Smooth muscle cell of the pulmonary artery (primary cell): ENCODE data around the gene CSF1R. TPM values are rescaled to one million over a fixed set of nuclear protein-coding genes. Genes with fewer than 3 reads are reported as not detected.

ENCODE experiments used
- total RNA-seq: library from RNA; depleted of rRNA; stranded (reverse); fragments of >200 nt; gene quantifications from 2 replicates; pipeline ENCODE4 v1.2.3, GENCODE V29; 2014

CSF1R gene
- total RNA-seq, result 0.26 and 0.69 TPM in 2 replicates

DNA sequence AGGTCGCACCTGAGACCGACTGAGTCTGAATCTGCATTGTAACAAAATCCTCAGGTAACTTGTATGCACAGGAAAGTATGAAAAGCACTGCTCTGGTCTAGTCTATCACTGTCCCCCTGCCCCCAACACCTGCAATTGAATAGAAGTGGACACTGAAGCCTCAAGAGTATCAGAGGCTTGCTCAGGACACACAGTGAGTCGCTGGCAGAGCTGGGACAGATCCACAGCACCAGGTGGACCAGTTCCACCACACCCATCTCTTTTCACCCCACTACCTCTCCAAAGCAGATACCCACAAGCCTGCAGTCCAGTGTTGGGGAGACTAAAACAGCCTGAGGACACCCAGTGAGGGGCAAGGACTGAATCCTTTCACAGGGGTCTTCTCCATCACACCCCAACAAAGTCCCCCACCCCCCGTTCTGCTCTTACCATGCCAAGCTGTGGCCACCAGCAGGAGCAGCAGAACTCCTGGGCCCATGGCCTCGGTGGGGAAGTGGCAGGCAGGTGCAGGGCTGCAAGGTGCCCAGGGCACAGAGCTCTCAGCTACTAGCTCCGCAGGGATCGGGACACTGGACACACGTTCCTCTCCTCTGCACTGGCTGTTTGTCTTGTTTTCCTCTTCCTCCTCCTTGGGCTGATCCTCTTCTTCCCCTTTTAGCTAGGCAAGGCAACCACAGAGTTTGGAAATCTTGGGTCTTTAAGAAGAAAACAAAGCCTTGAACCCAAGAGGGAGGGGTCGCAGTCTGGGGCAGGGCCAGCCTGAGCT, at the start of gene CSF1R:
Gene CSF1R, minus strand, starts transcription at position 605 of the 766 bp plus-strand sequence. Its CDS starts 127 bp downstream, at position 478.

Other genes with a start within 250 kb of the CSF1R start
- not detected in 2 replicates for gene PDE6A, start 141.8 kb downstream of the CSF1R start, total RNA-seq
- gene SLC26A2, start 125.8 kb downstream of the CSF1R start, total RNA-seq, result 19.2 and 21.4 TPM in 2 replicates
- gene TIGD6, start 85.9 kb downstream of the CSF1R start, total RNA-seq, result 8.9 and 10.2 TPM in 2 replicates
- gene HMGXB3, start 85.8 kb downstream of the CSF1R start, total RNA-seq, result 46.5 and 50.7 TPM in 2 replicates
- gene PDGFRB, start 69.3 kb upstream of the CSF1R start, total RNA-seq, result 195 and 656 TPM in 2 replicates
- gene CDX1, start 80.2 kb upstream of the CSF1R start, total RNA-seq, result 0.17 and 0.91 TPM in 2 replicates
- gene SLC6A7, start 103.5 kb upstream of the CSF1R start, total RNA-seq, result 0.20 TPM in 1 of 2 replicates, not detected in the other
- gene CAMK2A, start 203.2 kb upstream of the CSF1R start, total RNA-seq, result 0.10 and 0.46 TPM in 2 replicates
- 2.2 and 10.2 TPM in 2 replicates for gene ARSI, start 216.4 kb upstream of the CSF1R start, total RNA-seq